NCI-H1092 (cell line): ENCODE measurements around the gene JMJD7.

Source experiments
- DNase-seq: peaks from one replicate; lab custom pipeline; 2025; lab: John Stamatoyannopoulos, UW

Gene JMJD7

DNA sequence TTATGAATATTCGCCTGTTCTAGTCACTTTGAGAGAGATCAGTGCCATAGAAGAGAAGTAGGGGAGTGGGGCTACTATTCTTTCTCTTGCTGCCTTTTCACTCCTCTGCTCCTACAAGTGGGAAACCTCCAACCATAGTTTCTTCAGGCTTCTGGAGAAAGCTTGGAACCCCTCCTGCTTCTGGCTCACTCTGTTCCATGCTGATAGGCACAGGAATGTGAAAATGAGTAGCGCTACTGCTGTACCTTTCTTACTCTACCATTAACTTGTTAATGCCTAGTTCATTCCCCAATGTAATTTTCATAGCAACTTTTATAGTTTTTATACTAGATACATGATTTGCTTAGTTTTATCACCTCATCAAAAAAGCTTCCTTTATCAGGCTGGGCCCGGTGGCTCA, 26.7 kb upstream of the JMJD7 start:
- no peak for DNase-seq

DNA sequence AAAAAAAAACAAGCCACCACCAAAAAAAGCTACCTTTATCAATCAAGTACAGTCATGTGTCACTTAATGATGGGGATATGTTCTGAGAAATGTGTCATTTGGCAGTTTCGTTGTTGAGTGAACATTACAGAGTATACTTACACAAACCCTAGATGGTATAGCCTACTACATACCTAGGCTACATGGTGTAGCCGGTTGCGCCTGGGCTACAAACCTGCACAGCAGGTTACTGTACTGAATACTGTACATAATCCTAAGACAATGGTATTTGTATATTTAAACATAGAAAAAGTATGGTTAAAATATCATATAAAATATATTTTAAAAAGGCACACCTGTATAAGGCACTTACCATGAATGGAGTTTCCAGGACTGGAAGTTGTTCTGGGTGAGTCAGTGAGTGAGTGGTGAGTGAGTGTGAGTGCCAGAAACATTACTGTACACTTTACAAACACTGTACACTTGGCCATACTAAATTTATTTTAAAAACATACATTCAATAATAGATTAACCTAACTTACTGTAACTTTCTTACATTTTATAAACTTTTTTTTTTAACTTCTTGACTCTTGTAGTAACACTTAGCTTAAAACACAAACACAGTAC, 25.9 kb upstream of the JMJD7 start:
- no peak for DNase-seq

GRCh38 chr15:41804361-41804760, 23.5 kb upstream of the JMJD7 start:
- no peak for DNase-seq

GRCh38 chr15:41804916-41805666, 22.8 kb upstream of the JMJD7 start:
- no peak for DNase-seq

DNA sequence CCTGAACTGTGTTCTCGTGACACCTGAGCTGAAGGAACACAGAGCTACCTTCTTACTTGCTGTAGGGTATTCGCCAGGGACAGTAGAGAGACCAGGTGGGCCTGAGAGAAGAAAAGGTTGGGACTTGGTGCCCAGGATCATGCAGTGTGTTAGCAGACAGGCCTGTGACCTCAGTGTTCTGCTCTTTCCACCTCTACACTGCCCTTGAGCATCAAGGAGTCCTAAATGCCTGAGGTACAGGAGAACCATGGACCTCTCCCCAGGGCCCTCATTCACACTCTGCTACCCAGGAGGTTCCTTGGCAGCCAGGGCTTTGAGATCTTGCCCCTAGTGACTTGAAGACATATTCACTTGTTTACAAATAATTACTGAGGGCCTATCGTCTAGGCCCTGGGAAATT, 22.2 kb upstream of the JMJD7 start:
- DNase-seq = no peak

- DNase-seq = no peak
Measured at GRCh38 chr15:41806291-41807181, 21.4 kb upstream of the JMJD7 start.

DNA sequence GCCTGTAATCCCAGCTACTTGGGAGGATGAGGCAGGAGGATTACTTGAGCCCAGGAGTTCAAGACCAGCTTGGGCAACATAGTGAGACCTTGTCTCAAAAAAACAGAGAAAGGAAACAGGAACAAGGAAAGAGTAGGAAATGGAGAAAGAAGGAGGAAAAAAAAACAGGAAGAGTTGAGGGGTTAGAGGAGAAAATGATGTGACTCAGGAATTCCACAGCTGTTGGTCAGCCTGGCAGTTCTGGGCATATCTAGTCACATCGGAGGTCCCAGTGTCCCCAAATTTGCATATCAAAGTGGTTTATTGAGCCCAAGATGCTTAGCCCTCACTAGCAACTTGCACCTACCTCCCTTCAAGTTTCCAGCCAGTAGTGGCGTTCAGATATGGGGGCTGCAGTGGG, 18.8 kb upstream of the JMJD7 start:
- DNase-seq = no peak

GRCh38 chr15:41809526-41810220, 18.2 kb upstream of the JMJD7 start:
- DNase-seq = no peak

GRCh38 chr15:41810651-41811431, 17.1 kb upstream of the JMJD7 start:
- no peak for DNase-seq

DNA sequence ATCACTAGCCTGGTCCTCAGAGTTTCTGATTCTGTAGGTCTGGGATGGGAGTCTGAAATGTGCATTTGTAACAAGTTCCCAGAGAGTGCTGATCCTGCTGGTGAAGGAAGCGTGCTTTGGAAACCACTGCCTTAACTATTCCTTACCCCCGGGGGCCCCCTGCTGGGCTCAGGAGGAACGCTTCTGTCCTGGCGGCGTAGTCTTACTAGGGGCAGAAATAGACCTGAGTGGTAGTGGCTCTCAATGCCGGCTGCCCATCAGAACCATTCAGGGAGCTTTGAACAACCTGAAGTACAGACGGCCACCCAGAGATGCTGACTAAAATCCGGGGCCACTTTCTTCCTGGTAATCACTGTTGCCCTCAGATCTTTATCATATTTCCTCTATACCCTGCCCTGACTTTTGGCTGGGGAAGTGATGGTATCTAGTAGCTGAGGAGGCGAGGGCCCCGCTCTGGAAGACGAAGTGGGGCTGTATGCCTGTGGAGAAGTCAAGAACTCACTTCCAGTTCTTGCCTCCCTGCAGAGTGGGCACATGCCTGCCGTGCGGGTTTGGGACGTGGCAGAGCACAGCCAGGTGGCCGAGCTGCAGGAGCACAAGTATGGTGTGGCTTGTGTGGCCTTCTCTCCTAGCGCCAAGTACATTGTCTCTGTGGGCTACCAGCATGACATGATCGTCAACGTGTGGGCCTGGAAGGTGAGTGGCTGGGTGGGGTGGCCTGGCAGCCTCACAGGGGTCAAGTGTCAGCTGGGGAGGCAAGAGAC, 16.3 kb upstream of the JMJD7 start:
- DNase-seq = peak; percentile 55

DNA sequence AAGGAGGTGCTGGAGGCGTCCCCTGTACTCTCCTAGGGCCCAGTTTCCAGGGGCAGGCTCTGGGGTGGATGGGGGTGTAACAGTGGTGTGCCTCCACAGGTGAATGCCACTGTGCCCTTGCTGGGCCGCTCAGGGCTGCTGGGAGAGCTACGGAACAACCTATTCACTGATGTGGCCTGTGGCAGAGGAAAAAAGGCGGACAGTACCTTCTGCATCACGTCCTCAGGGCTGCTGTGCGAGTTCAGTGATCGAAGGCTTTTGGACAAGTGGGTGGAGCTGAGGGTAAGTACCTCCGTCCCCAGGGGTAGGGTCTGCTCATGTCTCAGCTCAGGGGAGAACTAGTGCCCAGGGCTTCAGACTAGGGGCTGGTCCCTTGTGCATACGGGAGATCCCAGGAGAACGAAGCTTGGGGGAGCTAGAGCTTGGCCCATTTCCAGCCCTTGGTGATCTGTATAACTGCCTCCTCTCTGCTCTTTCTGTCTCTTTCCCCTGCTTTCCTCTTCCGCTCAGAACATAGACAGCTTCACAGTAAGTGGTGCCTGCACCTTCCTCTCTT, 15.0 kb upstream of the JMJD7 start:
- DNase-seq = no peak

DNA sequence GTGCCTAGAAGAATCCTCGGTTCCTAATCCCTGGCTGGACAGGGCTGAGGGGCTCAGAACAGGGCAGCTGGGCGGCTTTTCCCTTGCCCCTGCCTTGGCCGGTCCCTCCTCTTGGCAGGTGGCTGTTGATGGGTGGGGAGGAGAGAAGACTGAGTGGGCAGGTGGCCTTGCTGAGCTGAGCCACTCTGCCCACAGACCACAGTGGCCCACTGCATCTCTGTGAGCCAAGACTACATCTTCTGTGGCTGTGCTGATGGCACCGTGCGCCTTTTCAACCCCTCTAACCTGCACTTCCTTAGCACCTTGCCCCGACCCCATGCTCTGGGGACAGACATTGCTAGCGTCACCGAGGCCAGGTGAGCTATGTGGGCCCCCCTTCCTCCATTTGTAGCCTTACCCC, 14.5 kb upstream of the JMJD7 start:
- DNase-seq = no peak

DNA sequence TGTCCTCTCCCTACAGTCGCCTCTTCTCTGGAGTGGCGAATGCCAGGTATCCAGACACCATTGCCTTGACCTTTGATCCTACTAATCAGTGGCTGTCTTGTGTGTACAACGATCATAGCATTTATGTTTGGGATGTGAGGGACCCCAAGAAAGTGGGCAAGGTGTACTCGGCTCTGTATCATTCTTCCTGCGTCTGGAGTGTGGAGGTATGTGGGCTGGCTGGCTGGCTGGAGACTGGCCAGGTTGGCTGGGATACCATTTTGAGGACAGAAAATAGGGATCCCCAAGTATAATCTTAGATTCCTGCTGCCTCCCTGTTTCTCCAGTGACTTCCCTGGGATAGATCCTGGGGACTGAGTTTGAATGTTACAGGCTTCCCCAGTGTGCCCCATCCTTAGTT, 13.4 kb upstream of the JMJD7 start:
- no peak for DNase-seq

DNA sequence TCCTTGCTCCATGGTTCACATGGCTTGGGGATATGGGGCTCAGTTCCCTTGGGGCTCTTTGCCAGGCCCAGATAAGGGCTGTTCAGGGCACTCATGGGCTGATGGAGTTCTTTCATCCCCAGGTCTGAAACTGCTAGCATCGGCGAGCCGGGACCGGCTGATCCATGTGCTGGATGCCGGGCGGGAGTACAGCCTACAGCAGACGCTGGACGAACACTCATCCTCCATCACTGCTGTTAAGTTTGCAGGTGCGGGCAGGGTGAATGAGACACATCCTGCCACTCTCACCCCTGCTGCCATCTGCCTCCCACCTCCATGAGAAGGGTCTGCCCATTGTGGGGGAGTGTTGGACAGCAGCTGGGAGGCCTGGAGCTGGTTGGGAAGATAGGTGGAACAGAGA, 11.1 kb upstream of the JMJD7 start:
- no peak for DNase-seq

GRCh38 chr15:41817327-41817726, 10.6 kb upstream of the JMJD7 start:
- DNase-seq = no peak

- no peak for DNase-seq
Measured at GRCh38 chr15:41817781-41818180, 10.1 kb upstream of the JMJD7 start.

- DNase-seq = no peak
Measured at GRCh38 chr15:41819455-41820050, 8.3 kb upstream of the JMJD7 start.

DNA sequence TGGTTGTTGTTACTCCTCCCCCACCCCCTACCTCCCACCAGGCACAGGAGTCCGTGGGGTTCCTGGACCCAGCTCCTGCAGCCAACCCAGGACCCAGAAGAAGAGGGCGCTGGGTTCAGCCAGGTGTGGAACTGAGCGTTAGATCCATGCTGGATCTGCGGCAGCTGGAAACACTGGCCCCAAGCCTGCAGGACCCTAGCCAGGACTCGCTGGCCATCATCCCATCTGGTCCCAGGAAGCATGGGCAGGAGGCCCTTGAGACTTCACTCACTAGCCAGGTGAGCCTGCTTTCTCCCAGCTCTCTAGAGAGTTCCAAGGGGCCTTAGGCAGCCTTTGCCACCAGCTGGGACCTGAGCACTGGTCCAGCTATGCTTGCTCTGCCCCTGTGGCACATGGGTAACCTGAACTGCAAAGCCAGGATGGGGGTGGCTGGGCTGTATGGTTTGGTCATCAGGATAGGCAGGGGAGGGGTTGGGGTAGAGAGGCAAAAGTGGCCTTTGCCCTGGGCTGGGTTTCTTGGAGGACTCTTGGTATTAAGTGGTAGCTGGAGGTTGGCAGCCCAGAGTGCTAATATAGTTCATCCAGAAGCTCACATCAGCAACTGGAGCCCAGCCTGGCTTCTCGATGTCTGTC, 7.0 kb upstream of the JMJD7 start:
- DNase-seq = no peak

- DNase-seq = no peak
Measured at GRCh38 chr15:41821831-41822230, 6.1 kb upstream of the JMJD7 start.

- DNase-seq = no peak
Measured at GRCh38 chr15:41822471-41822870, 5.4 kb upstream of the JMJD7 start.
